HG02571 (cell line): ENCODE data around the gene CACNA2D3.

ENCODE experiments used
- ATAC-seq: cut with Tn5 transposase; IDR thresholded peaks from one replicate; pipeline ENCODE4 v1.9.1; 2021; ENCODE audit warnings: mild to moderate bottlenecking, moderate library complexity; ENCODE audit not compliant: unreplicated experiment

Gene CACNA2D3

GRCh38 chr3:54892168-54892567 is 769.8 kb downstream of the CACNA2D3 start:
- ATAC-seq, result no peak

GRCh38 chr3:54895613-54896012 is 773.3 kb downstream of the CACNA2D3 start:
- ATAC-seq, result no peak

GRCh38 chr3:54897028-54897711 is 774.8 kb downstream of the CACNA2D3 start:
- ATAC-seq, result no peak

GRCh38 chr3:54899273-54899672 is 776.9 kb downstream of the CACNA2D3 start:
- no peak for ATAC-seq

- no peak for ATAC-seq
These were observed 778.7 kb downstream of the CACNA2D3 start for GRCh38 chr3:54900838-54901591.

GRCh38 chr3:54901906-54902685 is 779.7 kb downstream of the CACNA2D3 start:
- ATAC-seq, result no peak

GRCh38 chr3:54905261-54905888 is 783.0 kb downstream of the CACNA2D3 start:
- no peak for ATAC-seq

- no peak for ATAC-seq
These were observed 783.6 kb downstream of the CACNA2D3 start for GRCh38 chr3:54905920-54906319.

GRCh38 chr3:54906763-54907162 is 784.4 kb downstream of the CACNA2D3 start:
- no peak for ATAC-seq

- no peak for ATAC-seq
These were observed 786.8 kb downstream of the CACNA2D3 start for GRCh38 chr3:54909191-54909590.

GRCh38 chr3:54914180-54914579 is 791.8 kb downstream of the CACNA2D3 start:
- ATAC-seq, result no peak

GRCh38 chr3:54915181-54915580 is 792.8 kb downstream of the CACNA2D3 start:
- no peak for ATAC-seq

GRCh38 chr3:54915976-54916375 is 793.6 kb downstream of the CACNA2D3 start:
- ATAC-seq, result no peak

- no peak for ATAC-seq
These were observed 794.4 kb downstream of the CACNA2D3 start for GRCh38 chr3:54916732-54917131.

- ATAC-seq, result no peak
These were observed 794.8 kb downstream of the CACNA2D3 start for GRCh38 chr3:54917174-54917573.

- ATAC-seq, result no peak
These were observed 795.5 kb downstream of the CACNA2D3 start for GRCh38 chr3:54917862-54918261.

GRCh38 chr3:54918516-54918915 is 796.2 kb downstream of the CACNA2D3 start:
- no peak for ATAC-seq

GRCh38 chr3:54928046-54928770 is 805.9 kb downstream of the CACNA2D3 start, which contains the start of gene LRTM1:
Gene LRTM1 (minus strand): TSS chr3:54928059. CDS start chr3:54927911, 148 bp downstream.
- ATAC-seq, result no peak

GRCh38 chr3:54931182-54931581 is 808.8 kb downstream of the CACNA2D3 start:
- no peak for ATAC-seq

- no peak for ATAC-seq
These were observed 810.3 kb downstream of the CACNA2D3 start for GRCh38 chr3:54932606-54933005.
